ENCODE data around the gene ANKFY1. TPM values are rescaled to one million over a fixed set of nuclear protein-coding genes. Genes with fewer than 3 reads are reported as not detected.
A peak's percentile ranks its signal among the peaks of the same experiment; 100 is the strongest.

The ANKFY1 gene
- total and polyA plus RNA-seq, 9 of the 15 experiments (the other 6 are each of a cell fraction or from before 2014, with no cell fraction given) = 4.3 to 25.6 (median 12.2) TPM

DNA sequence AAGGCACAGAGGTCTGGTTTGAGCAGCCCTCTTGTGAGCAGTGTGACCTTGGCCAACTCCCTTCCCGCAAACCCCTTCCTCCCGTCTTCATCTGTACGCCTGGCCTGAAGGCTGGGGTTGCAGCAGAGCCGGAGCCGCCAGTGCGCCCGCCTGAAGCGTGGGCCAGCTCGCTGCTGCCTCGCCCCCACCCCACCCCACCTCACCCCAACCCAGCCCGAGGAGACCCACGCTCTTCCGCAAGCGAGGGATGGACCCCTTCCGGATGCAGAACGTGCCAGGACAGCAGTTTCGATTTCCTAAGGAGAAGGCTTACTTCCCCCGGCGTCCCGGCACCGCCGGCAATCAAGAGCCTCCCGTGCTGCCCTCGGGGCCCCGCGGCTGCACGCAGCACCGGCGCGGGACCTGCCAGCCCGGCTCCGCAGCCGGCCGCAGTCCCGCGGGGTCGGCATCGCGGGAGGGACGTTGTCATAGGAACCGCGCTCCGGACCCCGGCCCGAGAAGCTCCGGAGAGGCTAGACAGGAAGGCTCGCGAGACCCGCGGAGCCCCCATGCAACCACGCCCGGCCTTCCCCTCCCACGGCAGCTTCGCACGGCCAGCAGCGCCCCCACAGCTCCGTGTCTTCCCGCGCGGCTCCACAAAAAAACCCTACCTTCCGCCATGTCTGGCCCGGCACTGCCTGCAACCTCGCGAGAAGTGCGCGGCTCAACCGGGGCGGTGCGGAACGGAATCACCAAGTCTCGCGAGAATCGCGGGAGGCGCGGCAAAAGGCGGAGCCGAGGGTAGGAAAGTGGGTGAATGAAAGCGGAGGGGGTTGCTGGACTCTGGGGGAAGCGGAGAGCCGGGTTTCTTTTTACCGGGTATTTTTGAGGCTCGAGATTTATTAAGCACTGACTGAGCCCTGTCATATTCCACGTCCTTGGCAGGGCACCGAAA, at the start of gene ANKFY1 (continued):
- TF ChIP-seq KLF6 (CRISPR knock-in tag; IDR thresholded peaks at IDR 0.05; ENCODE audit: borderline replicate concordance) (no peak), JUN (IDR thresholded peaks at IDR 0.05; ENCODE audit: borderline replicate concordance, low read depth, low read length) (no peak), JUN (CRISPR knock-in tag; IDR thresholded peaks at IDR 0.05; ENCODE audit: borderline replicate concordance) (no peak), CBFA2T3 (IDR thresholded peaks at IDR 0.05) (no peak), ESRRA (IDR thresholded peaks at IDR 0.05; ENCODE audit: borderline replicate concordance, low read depth) (no peak), NCOA2 (IDR thresholded peaks at IDR 0.05; ENCODE audit: partially characterized antibody in 2 of 2) (no peak), ZNF551 (CRISPR knock-in tag; IDR thresholded peaks at IDR 0.05) (no peak), EHMT2 (IDR thresholded peaks at IDR 0.05) (no peak), SRSF3 (IDR thresholded peaks at IDR 0.05; ENCODE audit: insufficient read depth, low read length) (no peak), RNF2 (IDR thresholded peaks at IDR 0.05) (peak; percentile 20; the same call in 1 of the 2 replicates), ZFP36 (IDR thresholded peaks at IDR 0.05; ENCODE audit: low read depth, low read length, partially characterized antibody) (no peak), TEAD4 (IDR thresholded peaks at IDR 0.05; ENCODE audit: low read length) (no peak), TEAD4 (CRISPR knock-in tag; IDR thresholded peaks at IDR 0.05; ENCODE audit: borderline replicate concordance) (no peak), ZBTB5 (IDR thresholded peaks at IDR 0.05) (no peak), PTTG1 (tag; IDR thresholded peaks at IDR 0.05; ENCODE audit: low read depth) (no peak)
- TF ChIP-seq, protein P1, sequence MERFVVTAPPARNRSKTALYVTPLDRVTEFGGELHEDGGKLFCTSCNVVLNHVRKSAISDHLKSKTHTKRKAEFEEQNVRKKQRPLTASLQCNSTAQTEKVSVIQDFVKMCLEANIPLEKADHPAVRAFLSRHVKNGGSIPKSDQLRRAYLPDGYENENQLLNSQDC (CRISPR knock-in tag; IDR thresholded peaks at IDR 0.05) = no peak
- TF ChIP-seq, protein P2, sequence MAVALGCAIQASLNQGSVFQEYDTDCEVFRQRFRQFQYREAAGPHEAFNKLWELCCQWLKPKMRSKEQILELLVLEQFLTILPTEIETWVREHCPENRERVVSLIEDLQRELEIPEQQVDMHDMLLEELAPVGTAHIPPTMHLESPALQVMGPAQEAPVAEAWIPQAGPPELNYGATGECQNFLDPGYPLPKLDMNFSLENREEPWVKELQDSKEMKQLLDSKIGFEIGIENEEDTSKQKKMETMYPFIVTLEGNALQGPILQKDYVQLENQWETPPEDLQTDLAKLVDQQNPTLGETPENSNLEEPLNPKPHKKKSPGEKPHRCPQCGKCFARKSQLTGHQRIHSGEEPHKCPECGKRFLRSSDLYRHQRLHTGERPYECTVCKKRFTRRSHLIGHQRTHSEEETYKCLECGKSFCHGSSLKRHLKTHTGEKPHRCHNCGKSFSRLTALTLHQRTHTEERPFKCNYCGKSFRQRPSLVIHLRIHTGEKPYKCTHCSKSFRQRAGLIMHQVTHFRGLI (CRISPR knock-in tag; IDR thresholded peaks at IDR 0.05) = no peak
- TF ChIP-seq, protein P3, sequence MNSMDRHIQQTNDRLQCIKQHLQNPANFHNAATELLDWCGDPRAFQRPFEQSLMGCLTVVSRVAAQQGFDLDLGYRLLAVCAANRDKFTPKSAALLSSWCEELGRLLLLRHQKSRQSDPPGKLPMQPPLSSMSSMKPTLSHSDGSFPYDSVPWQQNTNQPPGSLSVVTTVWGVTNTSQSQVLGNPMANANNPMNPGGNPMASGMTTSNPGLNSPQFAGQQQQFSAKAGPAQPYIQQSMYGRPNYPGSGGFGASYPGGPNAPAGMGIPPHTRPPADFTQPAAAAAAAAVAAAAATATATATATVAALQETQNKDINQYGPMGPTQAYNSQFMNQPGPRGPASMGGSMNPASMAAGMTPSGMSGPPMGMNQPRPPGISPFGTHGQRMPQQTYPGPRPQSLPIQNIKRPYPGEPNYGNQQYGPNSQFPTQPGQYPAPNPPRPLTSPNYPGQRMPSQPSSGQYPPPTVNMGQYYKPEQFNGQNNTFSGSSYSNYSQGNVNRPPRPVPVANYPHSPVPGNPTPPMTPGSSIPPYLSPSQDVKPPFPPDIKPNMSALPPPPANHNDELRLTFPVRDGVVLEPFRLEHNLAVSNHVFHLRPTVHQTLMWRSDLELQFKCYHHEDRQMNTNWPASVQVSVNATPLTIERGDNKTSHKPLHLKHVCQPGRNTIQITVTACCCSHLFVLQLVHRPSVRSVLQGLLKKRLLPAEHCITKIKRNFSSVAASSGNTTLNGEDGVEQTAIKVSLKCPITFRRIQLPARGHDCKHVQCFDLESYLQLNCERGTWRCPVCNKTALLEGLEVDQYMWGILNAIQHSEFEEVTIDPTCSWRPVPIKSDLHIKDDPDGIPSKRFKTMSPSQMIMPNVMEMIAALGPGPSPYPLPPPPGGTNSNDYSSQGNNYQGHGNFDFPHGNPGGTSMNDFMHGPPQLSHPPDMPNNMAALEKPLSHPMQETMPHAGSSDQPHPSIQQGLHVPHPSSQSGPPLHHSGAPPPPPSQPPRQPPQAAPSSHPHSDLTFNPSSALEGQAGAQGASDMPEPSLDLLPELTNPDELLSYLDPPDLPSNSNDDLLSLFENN (IDR thresholded peaks at IDR 0.05; ENCODE audit: low read depth in 2 of 2, low read length in 2 of 2) = no peak
- TF ChIP-seq, protein P4, sequence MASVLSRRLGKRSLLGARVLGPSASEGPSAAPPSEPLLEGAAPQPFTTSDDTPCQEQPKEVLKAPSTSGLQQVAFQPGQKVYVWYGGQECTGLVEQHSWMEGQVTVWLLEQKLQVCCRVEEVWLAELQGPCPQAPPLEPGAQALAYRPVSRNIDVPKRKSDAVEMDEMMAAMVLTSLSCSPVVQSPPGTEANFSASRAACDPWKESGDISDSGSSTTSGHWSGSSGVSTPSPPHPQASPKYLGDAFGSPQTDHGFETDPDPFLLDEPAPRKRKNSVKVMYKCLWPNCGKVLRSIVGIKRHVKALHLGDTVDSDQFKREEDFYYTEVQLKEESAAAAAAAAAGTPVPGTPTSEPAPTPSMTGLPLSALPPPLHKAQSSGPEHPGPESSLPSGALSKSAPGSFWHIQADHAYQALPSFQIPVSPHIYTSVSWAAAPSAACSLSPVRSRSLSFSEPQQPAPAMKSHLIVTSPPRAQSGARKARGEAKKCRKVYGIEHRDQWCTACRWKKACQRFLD (CRISPR knock-in tag; IDR thresholded peaks at IDR 0.05) = no peak

All from K562 (cell line).